GM18868 (cell line): ENCODE measurements around the gene DEGS2.

ENCODE experiments used
- ATAC-seq: cut with Tn5 transposase; IDR thresholded peaks from one replicate; pipeline ENCODE4 v1.9.1; 2021; ENCODE audit warnings: mild to moderate bottlenecking, moderate library complexity; ENCODE audit not compliant: unreplicated experiment

DEGS2 gene

GRCh38 chr14:100149851-100150611 lies 9.4 kb downstream of the DEGS2 start:
- ATAC-seq = no peak

GRCh38 chr14:100148837-100149731 lies 10.4 kb downstream of the DEGS2 start:
- ATAC-seq = no peak

GRCh38 chr14:100147691-100148464 lies 11.6 kb downstream of the DEGS2 start:
- ATAC-seq = no peak

GRCh38 chr14:100147181-100147631 lies 12.2 kb downstream of the DEGS2 start:
- ATAC-seq = peak; percentile 68

GRCh38 chr14:100146531-100147091 lies 12.8 kb downstream of the DEGS2 start:
- ATAC-seq = no peak

DNA sequence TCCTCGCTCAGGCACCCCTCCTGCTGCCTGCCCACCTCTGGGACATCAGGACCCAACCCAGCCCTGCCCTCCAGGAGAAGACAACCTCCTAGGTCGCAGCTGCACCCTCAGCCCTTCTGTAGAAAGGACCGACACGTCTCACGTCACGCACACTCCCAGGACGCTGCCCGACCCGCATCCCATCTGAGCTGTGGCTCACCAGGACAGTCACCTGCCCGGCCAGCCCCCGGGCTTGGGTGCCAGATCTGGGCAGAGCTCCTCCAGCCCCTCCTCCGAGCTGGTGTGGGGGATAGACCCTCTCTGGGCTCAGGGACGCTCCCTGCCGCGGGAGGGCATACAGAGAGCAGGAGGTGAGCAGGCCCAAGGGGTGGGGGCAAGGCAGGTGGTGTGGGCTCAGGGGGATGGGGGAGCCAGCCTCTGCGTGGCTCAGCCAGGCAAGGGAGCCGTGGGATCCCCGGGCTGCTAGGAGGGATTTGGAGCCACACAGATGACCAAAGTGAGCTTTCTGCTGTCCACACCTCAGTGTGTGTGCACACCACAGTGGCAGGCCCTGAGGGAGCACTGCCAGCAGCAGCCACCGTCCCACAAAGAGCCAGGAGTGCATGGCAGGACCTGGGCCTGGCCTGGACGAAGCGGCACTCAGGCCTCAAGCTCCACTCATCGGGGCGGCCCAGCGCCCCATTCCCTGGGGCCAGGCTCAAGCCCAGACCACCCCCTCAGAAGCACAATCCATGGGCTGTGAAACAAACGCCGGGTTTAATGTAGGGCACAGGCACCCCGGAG lies 13.6 kb downstream of the DEGS2 start:
- ATAC-seq = no peak

- ATAC-seq = no peak
These were observed 14.3 kb downstream of the DEGS2 start for GRCh38 chr14:100144996-100145646.

DNA sequence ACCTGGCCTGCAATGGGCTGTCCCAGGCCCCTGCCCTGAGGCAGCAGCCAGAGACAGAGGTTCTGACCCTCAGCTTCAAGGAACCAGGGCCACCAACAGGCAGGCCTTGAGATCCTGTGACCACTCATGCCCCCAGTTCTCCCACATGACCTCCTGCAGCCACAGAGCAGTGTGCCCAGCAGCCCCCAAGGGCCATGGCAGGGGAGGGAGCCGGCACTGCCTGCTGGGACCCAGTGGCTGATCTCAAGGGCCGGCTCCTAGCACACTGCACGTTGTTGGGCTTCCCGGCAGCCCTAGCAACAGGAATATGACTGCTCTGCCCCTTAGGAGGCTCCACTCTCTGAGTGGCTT lies 14.8 kb downstream of the DEGS2 start:
- no peak for ATAC-seq

- ATAC-seq = no peak
These were observed 15.5 kb downstream of the DEGS2 start for GRCh38 chr14:100143934-100144333.

DNA sequence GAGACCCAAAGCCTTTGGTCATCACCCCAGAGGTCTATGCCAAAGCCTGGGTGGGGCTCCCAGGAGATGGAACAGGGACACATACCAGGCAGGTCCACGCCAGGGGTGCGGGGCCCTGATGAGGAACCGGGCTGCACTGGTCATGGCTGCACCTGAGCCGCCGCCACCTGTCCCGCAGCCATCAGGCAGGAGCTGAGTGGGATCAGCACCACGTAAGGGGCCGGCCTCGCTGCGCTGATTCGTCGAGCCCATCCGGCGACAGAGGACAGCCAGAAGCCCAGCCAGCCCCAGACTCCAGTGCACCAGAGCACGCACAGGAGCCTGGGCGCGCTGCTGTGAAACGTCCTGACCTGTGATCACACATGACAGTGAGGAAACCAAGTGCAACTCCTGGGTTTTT lies 15.9 kb downstream of the DEGS2 start:
- ATAC-seq = no peak

DNA sequence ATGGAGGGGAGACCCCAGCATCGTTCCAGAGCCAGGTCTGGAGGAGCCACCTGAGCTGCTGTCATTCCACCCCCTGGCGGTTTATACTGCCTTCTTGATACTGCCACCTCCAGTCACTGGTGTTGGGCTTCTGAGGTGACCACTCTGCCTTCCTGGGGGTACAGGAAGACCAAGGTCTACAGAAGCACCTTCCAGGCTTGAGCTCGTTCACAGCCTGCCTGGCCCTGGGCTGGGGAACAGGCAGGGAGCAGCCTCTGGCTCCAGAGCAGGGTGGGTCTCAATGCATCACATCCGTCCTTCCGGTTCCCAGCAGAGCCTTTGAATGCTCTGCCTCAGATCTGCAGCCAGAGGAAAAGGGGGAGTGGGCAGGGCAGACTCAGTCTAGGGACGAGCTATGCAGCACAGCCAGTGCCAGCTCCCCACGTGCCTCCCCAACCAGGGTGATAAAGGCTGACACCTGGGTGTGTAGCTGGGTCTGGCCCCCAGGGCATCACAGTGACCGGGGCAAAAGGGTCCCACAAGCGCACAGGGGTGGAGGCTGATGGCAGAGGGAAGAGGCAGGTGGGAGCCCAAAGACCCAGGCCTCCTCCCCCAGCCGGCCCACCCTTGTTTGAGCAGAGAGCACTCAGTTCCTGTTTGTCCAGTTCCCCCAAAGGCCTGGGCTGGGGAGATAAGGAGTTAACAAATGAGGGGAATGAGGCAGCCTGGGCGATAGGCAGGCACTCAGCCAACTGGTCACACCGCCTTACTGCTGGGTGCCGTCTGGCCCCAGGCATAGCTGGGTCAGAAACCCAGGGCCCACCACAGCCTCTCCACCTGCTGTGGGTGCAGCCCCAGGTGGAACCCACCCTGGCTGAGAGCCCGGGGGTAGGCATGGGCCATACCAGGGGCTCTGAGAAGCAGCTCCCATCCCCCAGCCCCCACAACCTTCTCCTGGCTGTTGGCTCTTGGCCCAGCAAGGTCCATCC lies 17.1 kb downstream of the DEGS2 start:
- no peak for ATAC-seq

DNA sequence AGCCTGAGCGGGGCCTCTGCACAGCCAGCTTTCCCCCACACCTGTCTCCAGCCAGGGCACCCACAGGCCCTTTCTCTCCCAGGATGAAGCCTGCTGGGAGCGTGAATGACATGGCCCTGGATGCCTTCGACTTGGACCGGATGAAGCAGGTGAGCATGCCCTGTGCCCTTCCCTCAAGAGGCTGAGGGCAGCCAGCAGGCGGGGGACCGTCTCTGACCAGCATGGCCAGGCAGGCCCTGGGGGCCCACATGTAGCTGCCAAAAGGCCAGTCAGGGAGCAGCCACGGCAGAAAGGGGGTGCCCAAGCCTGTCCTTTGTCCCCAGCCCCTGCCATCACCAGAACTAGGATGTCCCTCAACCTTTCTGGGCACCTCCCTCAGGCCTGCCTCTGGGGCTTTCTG lies 18.3 kb downstream of the DEGS2 start:
- ATAC-seq = no peak

DNA sequence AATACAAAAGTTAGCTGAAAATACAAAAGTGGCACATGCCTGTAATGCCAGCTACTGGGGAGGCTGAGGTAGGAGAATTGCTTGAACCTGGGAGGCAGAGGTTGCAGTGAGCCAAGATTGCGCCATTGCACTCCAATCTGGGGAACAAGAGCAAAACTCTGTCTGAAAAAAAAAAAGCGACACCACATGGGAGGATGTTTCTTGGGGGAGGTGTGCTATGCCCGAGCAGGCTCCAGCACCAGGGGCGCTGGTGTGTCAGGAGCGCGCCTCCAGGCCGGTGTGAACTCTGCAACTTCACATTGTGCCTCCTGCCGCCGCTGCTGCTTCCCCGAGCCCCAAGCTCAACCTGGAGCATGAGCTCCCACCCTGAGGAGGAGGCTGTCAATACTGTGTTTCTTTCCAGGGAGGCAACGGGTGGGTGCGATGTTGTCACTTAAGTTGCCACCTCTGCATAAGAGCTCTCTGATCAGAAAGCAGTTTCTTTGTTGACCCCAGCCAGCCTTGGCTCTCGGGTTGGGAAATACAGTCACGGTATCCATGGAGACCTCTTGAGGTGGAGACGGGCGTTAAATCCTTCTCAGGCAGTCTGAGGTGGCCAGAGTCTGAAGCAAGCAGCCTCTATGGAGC lies 18.9 kb downstream of the DEGS2 start:
- ATAC-seq = no peak

DNA sequence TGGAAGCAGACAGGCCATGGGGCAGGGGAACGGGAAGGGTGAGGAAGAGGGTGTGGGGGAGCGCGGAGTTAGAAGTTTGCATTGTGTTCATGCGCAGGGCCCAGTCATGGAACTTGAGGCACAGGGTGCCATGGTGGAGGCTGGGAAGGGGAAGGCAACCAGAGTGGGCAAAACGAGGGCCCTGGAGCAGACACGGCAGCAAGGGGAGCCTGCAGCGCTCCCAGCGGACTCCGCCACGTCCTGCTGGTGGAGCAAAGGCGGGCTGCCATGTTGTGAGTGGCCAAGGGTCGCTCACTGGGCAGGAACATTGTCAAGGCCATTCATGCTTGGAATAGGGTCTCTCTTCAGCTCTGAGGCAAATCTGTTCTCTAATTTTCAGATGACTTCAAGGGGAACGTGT lies 20.5 kb downstream of the DEGS2 start:
- no peak for ATAC-seq

DNA sequence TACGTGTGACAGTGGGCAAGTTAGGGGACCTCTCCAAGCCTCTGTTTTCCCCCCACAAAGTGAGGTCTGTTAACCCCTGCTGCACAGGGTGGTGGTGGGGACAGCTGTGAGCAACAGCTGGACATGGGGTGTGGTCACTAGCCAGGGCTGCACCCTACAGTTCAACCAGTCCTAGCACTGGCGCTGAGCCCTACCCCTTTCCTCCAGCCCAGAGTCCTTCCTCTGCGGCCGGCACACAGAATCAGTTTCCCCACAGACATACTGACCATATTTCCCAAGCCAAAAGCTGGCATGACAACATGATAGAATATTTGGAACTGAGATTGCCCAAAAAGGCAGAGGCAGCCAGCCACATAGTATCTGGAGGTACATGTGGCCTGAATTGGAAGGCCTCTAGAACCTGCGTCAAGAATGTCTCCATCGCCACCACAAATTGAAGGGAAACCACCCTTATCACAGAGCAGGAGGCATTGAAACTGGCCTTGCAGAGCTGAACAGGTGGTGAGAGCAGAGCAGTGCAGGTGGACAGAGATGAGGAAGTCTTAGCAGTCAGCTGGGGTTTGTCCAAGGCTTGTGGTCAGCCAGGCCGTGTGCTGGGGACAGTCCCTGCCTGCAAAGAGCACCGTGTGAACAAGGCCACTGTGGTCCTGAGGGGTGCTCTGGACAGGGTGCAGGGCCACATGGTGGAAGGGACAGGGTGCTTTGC lies 21.2 kb downstream of the DEGS2 start:
- no peak for ATAC-seq

- ATAC-seq = no peak
These were observed 22.3 kb downstream of the DEGS2 start for GRCh38 chr14:100137173-100137572.

DNA sequence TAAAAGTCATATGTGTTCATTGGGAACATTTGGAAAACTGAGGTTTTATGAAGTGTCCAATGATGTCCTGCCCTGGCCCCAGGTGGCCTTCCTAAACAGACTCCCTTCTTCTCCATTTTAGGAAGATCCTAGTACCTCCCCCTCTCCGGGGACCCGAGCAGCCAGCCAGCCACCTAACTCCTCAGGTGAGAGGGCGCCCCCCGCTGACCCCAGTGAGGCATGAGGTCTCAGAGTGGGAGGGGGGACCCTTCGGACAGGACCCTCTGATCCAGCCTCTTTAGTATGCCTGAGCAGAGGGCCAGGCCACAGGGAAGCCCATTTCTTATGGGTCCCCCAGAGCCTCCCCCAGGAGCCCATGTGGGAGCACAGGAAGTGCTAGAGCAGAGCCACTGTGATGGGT lies 23.7 kb downstream of the DEGS2 start:
- ATAC-seq = no peak

DNA sequence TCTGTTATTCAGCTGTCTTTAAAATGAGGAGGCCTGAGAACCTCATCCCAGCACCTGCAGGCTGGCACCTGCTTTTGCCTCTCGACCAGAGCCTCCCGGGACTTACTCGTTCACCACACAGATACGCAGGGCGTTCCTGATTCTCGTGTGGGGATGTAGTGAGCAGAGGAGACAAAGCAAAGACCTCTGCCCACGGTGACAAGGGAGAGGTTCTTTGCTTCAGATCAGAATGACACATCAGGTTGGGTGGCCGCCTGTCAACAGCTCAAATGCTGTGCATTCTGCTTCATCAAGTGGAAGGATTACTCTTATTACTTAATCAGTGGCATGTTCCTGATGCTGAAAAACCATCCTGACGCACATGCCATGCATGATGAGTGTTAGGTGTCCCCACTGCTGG lies 24.4 kb downstream of the DEGS2 start:
- no peak for ATAC-seq
